Osteoblast (primary cell): ENCODE results near the gene MMP17. TPM values are rescaled to one million over a fixed set of nuclear protein-coding genes. Genes with fewer than 3 reads are reported as not detected.
"Not testable (repeated sequence)": the region's sequence is repeated elsewhere in the genome, so short reads cannot be mapped to it uniquely, and the experiment has no call there.

ENCODE experiments used
- DNase-seq: peaks from one replicate; pipeline ENCODE4 v3.0.0; 2011; ENCODE audit warnings: low spot score, mixed read lengths; ENCODE audit not compliant: insufficient read length; ENCODE audit errors: missing footprints
- H2AFZ ChIP-seq: 2 replicates; pipeline ENCODE4 v1.6.0; 2011; ENCODE audit warnings: mild to moderate bottlenecking, low read length
- H3K27ac ChIP-seq: 2 replicates; pipeline ENCODE4 v1.5.1; 2011; ENCODE audit warnings: mild to moderate bottlenecking, low read depth, low read length, moderate library complexity
- H3K27me3 ChIP-seq: 2 replicates; pipeline ENCODE4 v1.6.0; 2012; ENCODE audit warnings: mild to moderate bottlenecking, control low read depth, inconsistent platforms, low read length, moderate library complexity; ENCODE audit not compliant: insufficient read depth
- H3K36me3 ChIP-seq: 2 replicates; pipeline ENCODE4 v1.5.1; 2011; ENCODE audit warnings: mild to moderate bottlenecking, low read length, control low read depth, moderate library complexity; ENCODE audit not compliant: insufficient read depth
- H3K4me1 ChIP-seq: 2 replicates; pipeline ENCODE4 v1.5.1; 2011; ENCODE audit warnings: mild to moderate bottlenecking, low read length, control low read depth, moderate library complexity; ENCODE audit not compliant: insufficient read depth
- H3K4me2 ChIP-seq: 2 replicates; pipeline ENCODE4 v1.6.0; 2011; ENCODE audit warnings: mild to moderate bottlenecking, low read length; ENCODE audit not compliant: insufficient read depth
- H3K4me3 ChIP-seq: fragments of 200-600 bp; sonication (generic); 3 replicates; pipeline ENCODE4 v1.5.1; 2012; ENCODE audit warnings: mild to moderate bottlenecking, low read length, inconsistent platforms; ENCODE audit not compliant: insufficient read depth
- H3K79me2 ChIP-seq: 2 replicates; pipeline ENCODE4 v1.6.0; 2012; ENCODE audit warnings: mild to moderate bottlenecking, low read length, control low read depth, inconsistent platforms; ENCODE audit not compliant: insufficient read depth
- H3K9me3 ChIP-seq: 2 replicates; pipeline ENCODE4 v1.5.1; 2011; ENCODE audit warnings: low read depth, low read length, control low read depth
- H4K20me1 ChIP-seq: 2 replicates; pipeline ENCODE4 v1.6.0; 2012; ENCODE audit warnings: mild to moderate bottlenecking, low read length, control low read depth; ENCODE audit not compliant: insufficient read depth
- CTCF ChIP-seq: IDR thresholded peaks from 2 replicates; pipeline ENCODE4 v1.5.1; 2011; ENCODE audit warnings: mild to moderate bottlenecking, low read depth, low read length, moderate library complexity; ENCODE audit errors: extremely low read depth
- total RNA-seq: library from RNA; depleted of rRNA; stranded (reverse); fragments of >200 nt; gene quantifications from 2 replicates; pipeline ENCODE4 v1.2.3, GENCODE V29; 2012

The MMP17 gene
- total RNA-seq, 1 donor, result 10.5 TPM

DNA sequence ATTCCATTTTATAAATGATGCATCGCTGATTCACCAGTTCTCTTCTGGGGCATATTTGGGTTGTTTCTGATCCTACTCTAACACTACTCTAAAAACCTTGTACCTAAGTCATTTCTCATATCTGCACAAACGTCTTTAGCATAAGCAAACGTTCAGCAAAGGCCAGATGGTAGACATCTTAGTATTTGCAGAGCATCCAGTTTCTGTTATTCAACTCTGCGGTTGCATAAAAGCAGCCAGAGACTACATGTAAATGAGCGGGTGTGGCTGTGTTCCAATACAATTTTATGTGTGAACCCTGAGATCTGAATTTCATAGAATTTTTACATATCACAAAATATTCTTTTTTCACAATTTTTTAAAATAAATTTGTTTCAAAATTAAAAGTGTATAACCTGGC is 22.8 kb upstream of the MMP17 start:
- peaks cover 8% of the 10 kb centered on the region for H3K4me1 ChIP-seq
- no peaks in the 10 kb centered on the region for H3K79me2 ChIP-seq
- no peak overlapping the region for H3K4me2 ChIP-seq
- H2AFZ ChIP-seq, result no peak overlapping the region
- H3K9me3 ChIP-seq, result no peaks in the 10 kb centered on the region
- peak; percentile 2 for DNase-seq
- peaks cover 3% of the 10 kb centered on the region for H3K36me3 ChIP-seq
- no peak for TF ChIP-seq CTCF
- H3K27ac ChIP-seq, result no peak overlapping the region
- H3K27me3 ChIP-seq, result no peaks in the 10 kb centered on the region
- no peaks in the 10 kb centered on the region for H4K20me1 ChIP-seq
- no peak overlapping the region for H3K4me3 ChIP-seq

GRCh38 chr12:131806674-131807073 is 21.5 kb upstream of the MMP17 start:
- Histone ChIP-seq H3K27ac (no peak overlapping the region), H3K9me3 (no peaks in the 10 kb centered on the region), H3K36me3 (no peaks in the 10 kb centered on the region), H3K79me2 (no peaks in the 10 kb centered on the region), H3K27me3 (no peaks in the 10 kb centered on the region), H3K4me3 (no peak overlapping the region), H3K4me2 (no peak overlapping the region), H3K4me1 (peaks cover 8% of the 10 kb centered on the region), H4K20me1 (no peaks in the 10 kb centered on the region), H2AFZ (no peak overlapping the region)
- no peak for TF ChIP-seq CTCF
- DNase-seq, result peak; percentile 57

DNA sequence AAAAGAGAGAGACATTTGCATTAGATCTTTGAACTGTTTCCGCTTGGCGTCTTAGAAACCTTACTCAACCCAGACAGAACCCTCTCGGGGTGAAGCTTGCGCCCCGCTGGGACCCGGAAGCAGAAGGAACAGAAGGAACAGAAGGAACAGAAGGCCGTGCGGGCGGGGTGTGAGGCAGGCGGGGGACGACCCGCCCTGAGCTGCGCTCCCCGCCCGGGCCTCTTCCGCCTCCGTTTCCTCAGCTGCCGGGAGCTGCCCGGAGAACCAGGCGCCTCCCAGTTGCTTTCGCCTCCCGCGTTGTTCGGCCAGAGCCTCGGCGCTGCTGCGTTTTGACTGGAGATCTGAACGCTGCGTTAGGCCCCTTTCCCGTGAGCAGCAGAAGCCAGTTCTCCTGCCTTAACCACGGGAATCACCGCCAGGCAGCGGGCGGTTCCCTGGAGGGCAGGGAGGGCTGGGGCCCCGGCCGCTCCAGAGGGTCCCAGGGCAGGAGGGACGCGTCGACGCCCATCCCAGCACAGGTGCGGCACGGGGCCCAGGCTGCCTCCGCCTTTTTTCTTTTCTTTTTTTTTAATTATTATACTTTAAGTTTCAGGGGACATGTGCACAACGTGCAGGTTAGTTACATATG is 19.3 kb upstream of the MMP17 start:
- Histone ChIP-seq H3K36me3 (no peaks in the 10 kb centered on the region), H3K4me2 (no peak overlapping the region), H3K27ac (no peak overlapping the region), H4K20me1 (no peaks in the 10 kb centered on the region), H3K4me1 (peaks cover 6% of the 10 kb centered on the region), H3K9me3 (no peaks in the 10 kb centered on the region), H3K27me3 (no peaks in the 10 kb centered on the region), H2AFZ (no peak overlapping the region), H3K4me3 (no peak overlapping the region), H3K79me2 (no peaks in the 10 kb centered on the region)
- no peak for TF ChIP-seq CTCF
- peak; percentile 56 for DNase-seq

DNA sequence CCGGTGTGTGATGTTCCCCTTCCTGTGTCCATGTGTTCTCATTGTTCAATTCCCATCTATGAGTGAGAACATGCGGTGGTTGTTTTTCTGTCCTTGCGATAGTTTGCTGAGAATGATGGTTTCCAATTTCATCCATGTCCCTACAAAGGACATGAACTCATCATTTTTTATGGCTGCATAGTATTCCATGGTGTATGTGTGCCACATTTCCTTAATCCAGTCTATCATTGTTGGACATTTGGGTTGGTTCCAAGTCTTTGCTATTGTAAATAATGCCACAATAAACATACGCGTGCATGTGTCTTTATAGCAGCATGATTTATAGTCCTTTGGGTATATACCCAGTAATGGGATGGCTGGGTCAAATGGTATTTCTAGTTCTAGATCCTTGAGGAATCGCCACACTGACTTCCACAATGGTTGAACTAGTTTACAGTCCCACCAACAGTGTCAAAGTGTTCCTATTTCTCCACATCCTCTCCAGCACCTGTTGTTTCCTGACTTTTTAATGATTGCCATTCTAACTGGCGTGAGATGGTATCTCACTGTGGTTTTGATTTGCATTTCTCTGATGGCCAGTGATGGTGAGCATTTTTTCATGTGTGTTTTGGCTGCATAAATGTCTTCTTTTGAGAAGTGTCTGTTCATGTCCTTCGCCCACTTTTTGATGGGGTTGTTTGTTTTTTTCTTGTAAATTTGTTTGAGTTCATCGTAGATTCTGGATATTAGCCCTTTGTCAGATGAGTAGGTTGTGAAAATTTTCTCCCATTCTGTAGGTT is 18.5 kb upstream of the MMP17 start:
- not testable (repeated sequence) for H4K20me1 ChIP-seq, H3K9me3 ChIP-seq, H2AFZ ChIP-seq, H3K36me3 ChIP-seq, H3K4me3 ChIP-seq, H3K79me2 ChIP-seq, H3K4me1 ChIP-seq, DNase-seq, H3K27me3 ChIP-seq, H3K4me2 ChIP-seq, H3K27ac ChIP-seq
